Gastroesophageal sphincter (tissue), 4 donors: ENCODE results near the gene DNAH7. TPM values are rescaled to one million over a fixed set of nuclear protein-coding genes. Genes with fewer than 3 reads are reported as not detected.

Experiments
- ATAC-seq: fragments of 150-250 bp; one replicate; pipeline ENCODE4 v1.9.1; 2016; ENCODE audit warnings: mild to moderate bottlenecking, moderate library complexity
- H3K27ac ChIP-seq, 4 donors: fragments of 200-600 bp; sonication (generic) in 3 of 4; 1 replicate in 3 of 4; 2 replicates in 1 of 4; pipeline ENCODE4 v1.5.1; 2016 to 2019
- H3K27me3 ChIP-seq: fragments of 200-600 bp; sonication (generic); one replicate; pipeline ENCODE4 v1.5.1; 2019
- H3K36me3 ChIP-seq, 2 donors: fragments of 200-600 bp; sonication (generic); one replicate each; pipeline ENCODE4 v1.5.1; 2019; ENCODE audit warnings: control low read depth in 1 of 2
- H3K4me1 ChIP-seq, 3 donors: fragments of 200-600 bp; sonication (generic); 1 replicate in 2 of 3; 2 replicates in 1 of 3; pipeline ENCODE4 v1.5.1; 2016 to 2019; ENCODE audit warnings: control low read depth in 2 of 3
- H3K4me3 ChIP-seq, 2 donors: fragments of 200-600 bp; sonication (generic); one replicate each; pipeline ENCODE4 v1.5.1; 2019; ENCODE audit warnings: mild to moderate bottlenecking in 1 of 2, moderate library complexity in 1 of 2
- H3K9me3 ChIP-seq, 3 donors: fragments of 200-600 bp; sonication (generic); one replicate each; pipeline ENCODE4 v1.5.1; 2017 to 2019; ENCODE audit warnings: control low read depth in 2 of 3
- CTCF ChIP-seq, 4 experiments: fragments of 200-600 bp in 2 of 4; fragments of 450-650 bp in 2 of 4; sonication (generic) in 1 of 4; IDR thresholded peaks; one replicate each; pipeline ENCODE4 v1.5.1; 2017 to 2019; ENCODE audit warnings: antibody characterized with exemption in 4 of 4, mild to moderate bottlenecking in 2 of 4, moderate library complexity in 2 of 4
- EP300 ChIP-seq: sonication (generic); formaldehyde crosslinking; IDR thresholded peaks from one replicate; pipeline ENCODE4 v1.6.1; 2017; ENCODE audit warnings: antibody characterized with exemption, mild to moderate bottlenecking
- POLR2A ChIP-seq, 2 donors: fragments of 450-650 bp; IDR thresholded peaks; one replicate each; pipeline ENCODE4 v1.6.1; 2017; ENCODE audit warnings: antibody characterized with exemption in 2 of 2, mild to moderate bottlenecking in 2 of 2, moderate library complexity in 1 of 2
- POLR2AphosphoS5 ChIP-seq: sonication (generic); formaldehyde crosslinking; IDR thresholded peaks from one replicate; pipeline ENCODE4 v1.6.1; 2017; ENCODE audit warnings: antibody characterized with exemption
- WGBS, 2 donors: methylation state at CpG; one replicate each; pipeline ENCODE4 v1.1.5; 2018; ENCODE audit warnings: low coverage in 1 of 2; 5-methylcytosine and 5-hydroxymethylcytosine counted together
- total RNA-seq, 4 donors: library from RNA; depleted of rRNA; stranded (reverse); fragments of >200 nt; gene quantifications; one replicate each; pipeline ENCODE4 v1.1.0, GENCODE V29; 2016

The DNAH7 gene
- total RNA-seq, 4 donors from 2014 or later = 0.40 to 1.3 (median 0.65) TPM

GRCh38 chr2:195706161-195706900 is 362.3 kb downstream of the DNAH7 start:
- H3K36me3 ChIP-seq = peaks cover 0 to 17% of the 10 kb centered on the region in 2 donors
- no peak overlapping the region for H3K4me3 ChIP-seq
- 75 to 78% methylated on average over 5 of the region's 5 CpGs for WGBS, 2 donors
- H3K9me3 ChIP-seq = no peaks in the 10 kb centered on the region
- H3K4me1 ChIP-seq = no peaks in the 10 kb centered on the region
- H3K27ac ChIP-seq = no peak overlapping the region
- H3K27me3 ChIP-seq = no peaks in the 10 kb centered on the region
- ATAC-seq = no peak
- TF ChIP-seq POLR2AphosphoS5 (no peak), EP300 (no peak)

GRCh38 chr2:195700480-195700879 is 368.2 kb downstream of the DNAH7 start:
- 96 to 100% methylated on average over 2 of the region's 3 CpGs for WGBS, 2 donors
- no peaks in the 10 kb centered on the region for H3K4me1 ChIP-seq
- no peak overlapping the region for H3K27ac ChIP-seq
- H3K27me3 ChIP-seq = no peaks in the 10 kb centered on the region
- TF ChIP-seq POLR2AphosphoS5 = no peak
- TF ChIP-seq EP300 = no peak
- no peak for TF ChIP-seq POLR2A (IDR thresholded peaks at IDR 0.05)
- TF ChIP-seq CTCF (IDR thresholded peaks at IDR 0.05) = no peak
- no peak overlapping the region for H3K4me3 ChIP-seq
- no peak for ATAC-seq
- peaks cover 0 to 1% of the 10 kb centered on the region in 2 donors for H3K36me3 ChIP-seq
- peaks cover 0 to 12% (median 0%) of the 10 kb centered on the region in 3 donors for H3K9me3 ChIP-seq

GRCh38 chr2:195697681-195698220 is 370.9 kb downstream of the DNAH7 start:
- Histone ChIP-seq H3K9me3 (peaks cover 0 to 17% (median 0%) of the 10 kb centered on the region in 3 donors), H3K4me3 (no peak overlapping the region), H3K27me3 (no peaks in the 10 kb centered on the region), H3K36me3 (peaks cover 0 to 11% of the 10 kb centered on the region in 2 donors), H3K4me1 (no peaks in the 10 kb centered on the region), H3K27ac (no peak overlapping the region)
- TF ChIP-seq EP300 (no peak), CTCF (IDR thresholded peaks at IDR 0.05) (no peak), POLR2A (IDR thresholded peaks at IDR 0.05) (no peak), POLR2AphosphoS5 (no peak)
- ATAC-seq = no peak
- 70 to 92% methylated on average over 3 of the region's 3 CpGs for WGBS, 2 donors

GRCh38 chr2:195696012-195696411 is 372.6 kb downstream of the DNAH7 start:
- 75 to 88% methylated on average over 1 of the region's 1 CpG for WGBS, 2 donors
- peaks cover 0 to 11% of the 10 kb centered on the region in 2 donors for H3K36me3 ChIP-seq

More at GRCh38 chr2:195696012-195696411, 372.6 kb downstream of the DNAH7 start:
- no peaks in the 10 kb centered on the region for H3K27me3 ChIP-seq
- peaks cover 0 to 22% (median 0%) of the 10 kb centered on the region in 3 donors for H3K9me3 ChIP-seq
- no peak overlapping the region for H3K27ac ChIP-seq
- H3K4me3 ChIP-seq = no peak overlapping the region
- TF ChIP-seq POLR2AphosphoS5 (no peak), CTCF (IDR thresholded peaks at IDR 0.05) (no peak), EP300 (no peak), POLR2A (IDR thresholded peaks at IDR 0.05) (no peak)
- H3K4me1 ChIP-seq = no peaks in the 10 kb centered on the region
- ATAC-seq = no peak
